Right forelimb (tissue), 1 donor: ENCODE data around the gene INF2.
A peak's percentile ranks its signal among the peaks of the same experiment; 100 is the strongest.

Experiments used
- DNase-seq: peaks from one replicate; pipeline ENCODE4 v3.0.0-alpha.2; 2018

The INF2 gene

DNA sequence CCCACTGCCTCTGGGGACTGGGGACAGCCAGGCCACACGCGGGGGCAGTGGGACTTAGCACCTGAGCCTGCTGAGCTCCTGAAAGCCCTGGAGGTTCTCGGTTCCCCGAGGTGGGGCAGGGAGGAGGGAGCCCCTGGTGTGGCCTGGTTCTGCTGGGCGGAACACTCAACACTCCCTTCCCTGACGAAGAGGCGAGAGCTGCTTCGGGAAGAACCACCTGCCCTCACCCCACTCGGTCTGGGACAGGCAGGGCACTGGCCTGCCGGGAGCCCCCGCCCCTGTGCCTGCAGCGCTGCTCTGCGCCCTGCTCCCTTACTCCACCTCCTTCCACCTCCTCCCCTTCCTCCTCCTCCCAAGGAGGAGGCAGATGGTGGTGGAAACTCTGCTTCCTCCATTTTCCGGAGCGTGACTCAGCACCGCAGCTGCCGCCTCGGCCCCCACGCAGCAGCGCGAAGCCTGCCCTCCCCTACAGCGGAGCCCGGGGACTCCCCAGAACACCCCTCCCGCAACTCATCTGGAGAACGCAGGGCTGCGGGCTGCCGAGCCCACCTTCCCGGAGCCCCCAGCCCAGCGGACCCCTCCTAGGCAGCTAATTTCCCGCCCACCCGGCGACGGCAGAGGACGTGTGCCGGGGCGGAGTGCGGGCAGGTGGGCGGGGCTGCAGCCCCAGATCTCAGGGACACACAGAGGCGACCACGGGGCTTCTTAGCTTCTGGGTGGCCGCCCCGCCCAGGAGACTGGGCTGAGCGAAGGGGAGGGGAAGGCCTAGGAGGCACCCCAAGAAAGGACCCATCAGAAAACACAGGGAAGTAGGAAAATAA is 11.7 kb upstream of the INF2 start:
- DNase-seq: peak; percentile 88

DNA sequence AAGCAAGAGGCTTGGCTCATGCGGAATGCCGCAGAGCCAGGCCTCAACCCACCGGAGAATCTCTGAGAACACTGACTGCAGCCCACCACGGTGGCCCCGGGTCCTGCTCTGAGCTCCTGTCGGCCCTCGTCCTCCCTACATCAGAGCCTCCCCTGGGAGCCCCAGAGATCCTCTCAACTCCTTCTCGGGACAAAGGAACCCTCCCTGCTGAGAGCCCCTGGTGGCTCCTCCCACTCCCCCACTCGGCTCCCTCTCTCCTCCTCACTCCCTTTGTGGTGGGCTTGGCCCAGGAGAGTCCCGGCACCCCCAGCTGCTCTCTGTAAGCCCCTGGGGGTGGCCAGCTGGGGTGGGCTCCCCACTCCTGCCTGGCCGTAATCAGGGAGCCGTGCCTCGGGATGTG is 11.1 kb upstream of the INF2 start:
- no peak for DNase-seq

DNA sequence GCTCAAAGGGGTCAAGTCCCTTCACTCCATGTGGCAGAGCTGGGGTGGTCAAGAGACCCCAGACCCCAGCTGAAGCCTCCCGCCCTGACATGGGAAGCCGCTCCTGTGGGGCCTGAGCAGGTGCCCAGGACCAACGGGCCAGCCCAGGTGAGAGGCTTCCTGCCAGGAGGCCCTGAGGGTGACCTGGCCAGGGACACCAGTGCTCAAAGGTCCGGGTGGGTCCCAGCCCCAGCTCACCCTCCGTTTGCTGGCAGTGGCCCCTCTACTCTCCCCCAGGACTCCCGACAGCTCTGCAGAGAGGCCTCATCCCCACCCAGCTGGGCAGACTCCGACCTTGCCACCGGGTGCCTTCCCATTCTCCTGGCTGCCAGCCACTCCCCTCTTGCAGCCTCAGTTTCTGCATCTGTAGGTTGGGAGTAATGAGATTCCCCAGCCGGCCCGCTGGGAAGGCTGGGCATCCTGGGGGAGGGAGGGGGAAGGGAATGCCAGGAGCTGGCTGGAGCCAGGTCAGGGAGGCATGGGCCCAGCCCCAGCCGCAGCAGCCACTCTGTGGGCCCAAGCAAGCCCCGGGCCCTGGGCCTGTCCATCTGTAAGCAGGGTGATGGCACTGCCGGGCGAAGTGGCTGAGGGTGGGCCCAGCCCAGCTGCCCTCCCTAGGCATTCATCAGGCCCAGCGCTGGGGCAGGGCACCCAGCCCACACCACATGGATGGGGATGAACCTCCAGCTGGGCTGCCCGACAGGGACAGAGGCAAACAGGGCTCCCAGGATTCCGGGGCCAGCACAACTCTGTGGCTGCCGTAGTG is 10.3 kb upstream of the INF2 start:
- DNase-seq: no peak

DNA sequence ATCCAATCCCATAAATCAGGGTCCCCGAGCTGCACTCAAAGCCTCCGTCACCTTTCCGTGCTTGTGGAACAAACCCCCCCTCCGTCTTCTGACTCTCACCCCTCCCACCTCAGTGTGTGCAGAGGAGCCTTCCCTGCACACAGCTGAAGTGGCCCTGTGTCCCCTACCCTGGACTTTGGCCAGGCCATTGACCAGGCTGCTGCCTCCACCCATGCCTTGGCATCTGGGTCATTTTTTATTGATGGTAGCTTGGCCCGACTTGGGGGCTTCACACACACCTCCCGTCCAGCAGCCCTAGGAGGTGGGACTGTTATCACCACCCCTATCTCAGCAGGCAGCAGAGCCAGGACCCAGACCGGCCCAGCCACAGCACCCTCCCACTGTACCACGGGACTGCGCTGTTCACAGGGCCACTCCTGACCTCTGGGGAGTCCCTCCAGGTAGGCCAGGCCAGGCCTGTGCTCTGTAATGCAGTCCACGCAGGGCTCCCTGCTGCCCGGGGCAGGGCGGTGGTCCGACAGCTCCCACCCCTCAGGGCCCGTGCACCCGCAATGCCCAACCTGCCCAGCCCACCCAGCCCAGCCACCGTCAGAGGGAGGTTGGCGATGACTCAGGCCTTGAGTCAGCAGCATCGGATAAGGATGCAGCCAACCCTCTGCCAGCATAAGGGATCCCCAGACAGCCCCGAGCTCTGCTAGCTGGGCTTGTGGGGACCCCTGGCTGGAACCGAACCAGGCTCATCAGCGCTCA is 9.2 kb upstream of the INF2 start:
- DNase-seq: no peak

DNA sequence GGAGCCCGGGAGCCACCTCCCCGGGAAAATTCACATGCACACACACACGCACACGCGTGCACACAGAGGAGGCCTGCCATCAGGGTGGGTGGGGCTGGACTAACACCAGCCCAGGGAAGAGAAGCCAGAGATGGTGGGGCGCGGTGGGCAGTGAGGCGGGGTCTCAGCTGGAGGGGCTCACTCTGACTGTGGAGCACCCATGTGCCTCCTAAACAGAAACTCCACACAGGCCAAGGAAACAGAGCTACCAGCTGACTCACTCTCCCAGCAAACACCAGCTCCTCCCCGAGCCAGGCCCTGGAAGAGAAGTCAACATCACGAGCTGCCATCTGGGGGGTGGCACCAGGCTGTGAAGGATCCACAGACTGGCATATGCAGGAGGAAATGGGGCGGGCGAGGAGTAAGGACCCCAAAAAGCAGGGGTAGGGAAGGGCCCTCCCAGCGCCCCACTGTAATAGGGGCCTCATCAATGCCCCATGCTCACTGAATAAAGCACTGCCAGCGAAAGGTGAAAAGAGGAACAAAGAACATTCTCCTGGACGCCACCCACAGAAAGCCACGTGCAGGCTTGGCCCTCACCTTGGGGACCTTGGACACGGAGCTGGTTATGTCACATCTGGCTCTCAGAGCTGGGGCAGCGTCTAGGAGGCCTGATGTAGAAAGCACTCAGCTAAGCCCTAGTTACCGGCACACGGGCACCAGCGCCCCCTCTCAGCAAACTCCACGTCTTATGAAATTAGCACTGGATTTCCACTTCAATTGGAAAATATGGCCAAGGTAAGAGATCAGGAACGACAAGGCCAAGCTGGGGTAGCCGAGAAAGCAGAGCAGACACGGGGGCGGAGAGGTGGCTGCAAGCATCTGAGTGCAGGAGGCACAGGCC is 8.4 kb upstream of the INF2 start:
- DNase-seq: no peak

DNA sequence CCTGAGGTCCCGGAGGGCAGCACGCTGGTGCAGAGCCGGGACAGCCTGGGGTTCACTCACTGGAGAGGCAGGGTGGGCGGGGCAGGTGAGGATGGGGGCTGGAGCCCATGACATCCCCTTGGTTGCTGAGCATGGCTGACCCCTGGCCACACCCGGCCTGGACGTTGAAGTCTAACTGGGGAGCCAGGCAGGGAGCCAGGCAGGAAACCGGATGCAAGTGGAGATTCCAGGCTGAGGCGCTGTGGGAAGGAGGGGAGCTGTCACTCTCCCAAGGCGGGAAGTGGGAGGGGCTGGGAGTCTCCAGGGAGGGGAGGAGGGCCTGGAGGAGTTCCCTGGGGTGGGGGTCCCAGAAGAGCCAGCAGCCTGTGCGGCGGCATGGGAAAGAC is 7.7 kb upstream of the INF2 start:
- DNase-seq: peak; percentile 87

DNA sequence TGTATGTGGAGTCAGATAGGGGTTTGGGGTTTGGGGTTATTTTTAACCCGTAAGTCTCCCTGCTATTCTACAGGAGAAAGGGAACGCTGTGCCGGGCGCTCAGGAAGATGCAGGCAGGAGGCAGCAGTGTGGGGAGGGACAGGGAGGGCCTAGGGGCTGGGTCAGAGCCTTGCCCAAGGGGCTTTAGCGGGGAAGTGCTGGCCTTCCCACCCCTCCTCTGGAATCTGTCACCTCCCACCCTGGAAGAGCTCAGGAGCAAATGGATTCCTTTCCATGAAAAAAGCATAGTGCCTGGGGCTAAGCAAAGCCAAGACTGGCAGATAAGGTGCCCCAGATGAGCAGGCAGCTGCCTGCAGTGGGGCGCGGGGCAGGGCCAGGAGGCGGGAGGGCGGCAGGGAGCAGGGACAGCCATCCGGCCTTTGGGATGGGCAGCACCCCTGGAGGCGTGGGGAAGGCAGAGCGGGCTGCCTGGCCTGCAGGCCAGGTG is 7.3 kb upstream of the INF2 start:
- DNase-seq: no peak

DNA sequence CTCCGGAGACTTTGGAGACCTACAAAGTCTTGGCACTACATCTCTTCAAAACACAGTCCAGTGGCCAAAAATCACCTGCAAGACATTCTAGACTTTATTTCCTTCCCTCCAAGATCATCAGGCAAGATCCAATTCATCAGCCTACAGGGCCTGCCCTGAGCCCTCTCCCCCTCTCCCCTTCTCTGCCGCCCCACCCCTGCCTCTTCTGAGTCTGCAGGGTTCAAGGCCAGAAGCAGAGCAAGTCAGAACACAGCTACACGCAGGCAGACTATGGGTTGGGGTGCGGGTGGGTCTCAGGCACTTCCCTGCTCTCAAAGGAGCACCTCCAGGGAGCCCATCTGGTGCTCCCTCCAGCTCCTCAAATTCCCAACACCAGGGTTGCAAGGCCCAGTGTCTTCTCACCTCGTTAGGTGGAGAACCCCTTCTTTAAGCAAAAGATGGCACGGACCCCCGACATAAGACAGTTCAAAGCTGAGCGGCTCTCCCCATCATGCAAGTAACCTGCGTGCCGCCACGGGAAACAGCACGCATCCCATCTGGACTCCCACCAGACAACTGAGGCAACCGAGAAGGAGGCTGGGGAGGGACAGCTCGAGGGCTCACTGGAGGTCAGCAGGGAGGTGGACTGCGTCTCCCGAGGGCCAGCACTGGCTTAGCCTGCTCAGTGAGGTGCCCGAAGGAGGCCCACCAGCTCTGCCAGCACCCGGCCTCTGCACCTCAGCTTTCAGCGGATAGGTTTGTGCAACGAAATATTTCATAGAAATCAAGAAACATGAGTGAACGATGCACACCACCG is 5.6 kb upstream of the INF2 start:
- DNase-seq: no peak

DNA sequence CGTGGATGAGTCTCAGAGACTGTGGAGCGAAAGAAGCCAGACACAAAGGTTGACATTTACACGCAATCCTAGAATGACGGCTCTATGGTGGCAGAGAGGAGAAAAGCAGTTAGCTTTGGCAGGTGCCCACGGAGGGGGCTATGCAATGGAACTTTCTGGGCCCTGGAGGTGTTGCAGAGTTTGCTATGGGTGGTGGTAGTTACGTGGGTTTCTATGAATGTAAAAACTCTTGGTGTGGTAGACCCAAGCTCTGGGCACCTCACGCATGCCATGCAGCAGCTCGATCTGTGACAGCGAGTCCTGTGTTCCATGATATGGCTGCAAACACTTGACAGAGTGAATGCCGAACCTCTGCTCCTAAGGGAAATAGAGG is 5.0 kb upstream of the INF2 start:
- no peak for DNase-seq

DNA sequence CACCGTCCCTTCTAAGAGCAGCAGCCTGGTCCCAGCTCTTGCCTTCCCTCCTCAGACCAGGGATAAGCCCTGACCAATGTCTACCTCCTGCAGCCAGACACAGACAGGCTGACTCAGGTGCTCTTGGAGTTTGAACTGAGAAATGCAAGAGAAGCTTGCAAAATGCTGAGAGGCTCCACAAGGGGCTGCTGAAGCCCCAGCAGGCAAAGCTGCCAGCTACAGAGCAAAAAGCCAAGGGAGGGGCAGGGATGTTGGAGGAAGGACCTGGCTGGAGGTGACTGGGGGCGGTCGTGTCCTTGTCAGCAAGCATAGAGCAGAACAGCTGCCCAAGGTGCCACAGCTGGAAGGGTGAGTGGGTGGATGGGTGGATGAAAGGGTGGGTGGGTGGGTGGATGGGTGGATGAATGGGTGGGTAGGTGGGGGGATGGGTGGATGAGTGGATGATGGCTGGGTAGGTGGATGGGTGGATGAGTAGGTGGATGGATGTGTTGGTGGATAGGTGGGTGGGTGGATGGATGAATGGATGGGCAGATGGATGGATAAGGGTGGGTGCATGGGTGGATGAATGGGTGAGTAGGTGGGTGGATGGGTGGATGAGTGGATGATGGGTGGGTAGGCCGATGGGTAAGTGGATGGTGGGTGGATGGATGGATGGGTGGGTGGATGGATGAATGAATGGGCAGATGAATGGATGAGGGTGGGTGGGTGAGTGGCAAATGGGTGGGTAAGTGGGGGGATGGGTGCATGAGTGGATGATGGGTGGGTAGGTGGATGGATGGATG is 4.0 kb upstream of the INF2 start:
- no peak for DNase-seq

DNA sequence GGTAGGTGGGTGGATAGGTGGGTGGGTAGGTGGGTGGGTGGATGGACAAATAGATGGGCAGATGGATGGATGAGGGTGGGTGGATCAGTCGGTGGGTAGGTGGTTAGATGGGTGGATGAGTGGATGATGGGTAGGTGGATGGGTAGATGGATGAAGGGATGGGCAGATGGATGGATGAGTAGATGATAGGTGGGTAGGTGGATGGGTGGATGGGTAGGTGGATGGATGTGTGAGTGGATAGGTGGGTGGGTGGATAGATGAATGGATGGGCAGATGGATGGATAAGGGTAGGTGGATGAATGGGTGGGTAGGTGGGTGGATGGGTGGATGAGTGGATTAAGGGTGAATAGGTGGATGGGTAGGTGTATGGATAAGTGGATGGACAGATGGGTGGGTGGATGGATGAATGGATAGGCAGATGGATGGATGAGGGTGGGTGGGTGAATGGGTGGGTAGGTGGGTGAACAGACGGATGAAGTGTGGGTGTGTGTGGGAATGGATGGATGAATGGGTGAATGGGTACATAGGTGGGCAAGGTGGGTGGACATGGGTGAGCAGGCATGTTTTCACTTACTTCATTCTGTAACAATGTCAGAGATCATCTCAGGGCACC is 3.3 kb upstream of the INF2 start:
- no peak for DNase-seq

DNA sequence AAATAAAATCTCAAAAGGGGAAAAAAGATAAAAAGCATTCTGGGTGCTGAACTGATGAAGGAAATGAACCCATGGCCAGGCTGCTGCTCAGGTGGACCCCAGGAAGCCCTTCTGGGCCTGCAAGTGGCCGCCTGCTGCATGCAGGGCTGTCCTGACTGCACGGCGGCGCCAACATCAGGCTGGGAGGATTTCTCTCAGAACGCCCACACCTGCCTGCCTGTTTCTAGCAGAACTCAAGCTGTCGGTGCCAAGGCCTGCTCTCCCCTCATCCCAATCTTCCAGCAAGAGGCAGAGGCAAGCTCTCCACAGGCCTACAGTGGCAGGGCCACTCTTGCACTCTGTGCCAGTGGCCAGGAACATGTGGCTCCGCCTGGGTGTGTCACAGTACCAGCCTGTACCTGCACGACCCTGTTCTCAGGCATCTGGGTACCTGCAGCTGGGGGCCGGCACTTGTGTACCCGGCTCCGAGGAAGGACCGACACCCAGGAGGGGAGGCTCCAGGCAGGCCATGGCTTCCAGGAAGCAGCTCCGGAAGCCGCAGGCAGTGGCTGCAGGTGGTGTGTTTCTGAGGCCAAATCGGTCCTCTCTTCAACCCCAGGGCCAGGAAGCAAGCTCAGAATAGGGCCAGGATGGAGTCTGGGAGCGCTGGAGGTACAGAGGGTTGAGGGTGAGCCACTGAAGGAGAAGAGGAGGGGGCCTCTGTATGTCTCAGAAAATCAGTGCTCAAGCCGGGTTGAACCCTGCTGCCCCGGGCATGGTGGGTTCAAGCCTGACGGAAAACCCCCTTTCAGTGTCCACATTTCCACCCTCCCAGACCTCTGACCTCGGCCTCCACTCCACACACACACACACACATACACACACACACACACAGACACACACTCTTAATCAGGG is 2.5 kb upstream of the INF2 start:
- no peak for DNase-seq

DNA sequence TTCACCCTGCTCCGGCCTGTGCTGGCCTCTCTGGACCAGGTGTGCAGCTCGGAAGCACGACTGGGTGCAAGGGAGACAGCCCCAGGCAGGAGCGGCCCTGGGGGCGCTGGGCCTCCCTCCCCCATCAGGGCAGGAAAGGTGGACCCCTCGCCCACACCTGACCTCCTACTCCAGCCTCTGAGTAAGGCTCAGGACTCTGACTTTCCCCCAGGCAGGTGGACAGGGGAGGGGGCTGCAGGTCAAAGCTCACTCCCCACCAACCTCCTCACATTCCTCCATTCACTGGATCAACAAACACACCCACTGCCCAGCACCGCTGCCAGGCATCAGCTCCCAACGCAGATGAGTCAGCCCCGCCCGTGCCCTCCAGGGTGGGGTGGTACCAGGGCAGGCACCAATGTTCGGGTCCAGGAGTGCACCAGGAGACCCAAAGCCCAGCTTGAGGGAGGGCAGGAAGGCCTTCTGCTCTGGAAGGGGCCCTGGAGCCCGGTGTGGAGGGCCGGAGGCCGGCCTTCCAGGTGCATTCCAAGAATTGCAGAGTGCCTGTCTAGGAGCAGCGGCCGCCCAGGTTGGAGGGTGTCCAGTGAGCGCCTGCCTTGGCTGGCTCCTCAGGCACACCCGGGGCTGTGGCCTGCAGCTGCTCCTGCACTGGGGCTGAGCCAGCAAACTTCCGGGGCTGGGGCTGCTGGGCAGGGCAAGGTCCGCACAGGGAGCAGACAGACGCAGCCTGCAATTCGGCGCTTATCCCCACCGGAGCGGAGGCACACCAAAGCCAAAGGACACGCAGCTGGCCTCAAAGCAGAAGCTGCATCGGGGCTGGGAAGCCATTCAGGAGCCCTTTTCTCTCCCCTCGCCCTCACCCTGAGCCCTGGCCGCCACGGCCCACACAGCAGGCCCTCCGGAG is 1.6 kb upstream of the INF2 start:
- peak; percentile 82 for DNase-seq

DNA sequence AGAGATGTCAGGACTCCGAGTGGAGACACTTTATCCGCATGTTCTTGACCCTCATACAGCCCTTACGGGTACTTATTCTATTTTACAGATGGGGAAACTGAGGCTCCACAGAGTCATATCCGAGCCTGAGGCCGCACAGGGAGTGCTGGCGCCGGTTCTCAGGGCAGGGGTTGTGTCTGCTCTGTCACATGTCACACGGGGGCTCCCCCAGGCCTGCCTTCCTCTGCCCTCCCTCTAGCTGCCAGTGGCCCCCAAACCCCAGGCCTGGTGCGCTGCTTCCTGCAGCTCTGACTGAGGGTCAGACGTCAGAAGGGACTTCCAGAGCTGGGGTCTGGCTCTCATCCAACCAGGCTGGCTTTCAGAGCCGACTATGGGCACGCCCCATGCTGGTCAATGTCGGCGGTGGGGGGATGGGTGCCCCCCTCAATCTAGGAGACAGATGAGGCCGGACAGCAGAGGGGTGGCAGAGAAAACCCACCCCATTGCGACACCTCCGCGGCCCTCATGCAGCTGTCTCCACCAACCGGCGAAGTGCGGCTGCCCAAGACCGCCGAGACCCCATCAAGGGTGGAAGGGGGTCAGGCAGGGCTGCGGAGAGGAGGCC is 811 bp upstream of the INF2 start:
- no peak for DNase-seq

DNA sequence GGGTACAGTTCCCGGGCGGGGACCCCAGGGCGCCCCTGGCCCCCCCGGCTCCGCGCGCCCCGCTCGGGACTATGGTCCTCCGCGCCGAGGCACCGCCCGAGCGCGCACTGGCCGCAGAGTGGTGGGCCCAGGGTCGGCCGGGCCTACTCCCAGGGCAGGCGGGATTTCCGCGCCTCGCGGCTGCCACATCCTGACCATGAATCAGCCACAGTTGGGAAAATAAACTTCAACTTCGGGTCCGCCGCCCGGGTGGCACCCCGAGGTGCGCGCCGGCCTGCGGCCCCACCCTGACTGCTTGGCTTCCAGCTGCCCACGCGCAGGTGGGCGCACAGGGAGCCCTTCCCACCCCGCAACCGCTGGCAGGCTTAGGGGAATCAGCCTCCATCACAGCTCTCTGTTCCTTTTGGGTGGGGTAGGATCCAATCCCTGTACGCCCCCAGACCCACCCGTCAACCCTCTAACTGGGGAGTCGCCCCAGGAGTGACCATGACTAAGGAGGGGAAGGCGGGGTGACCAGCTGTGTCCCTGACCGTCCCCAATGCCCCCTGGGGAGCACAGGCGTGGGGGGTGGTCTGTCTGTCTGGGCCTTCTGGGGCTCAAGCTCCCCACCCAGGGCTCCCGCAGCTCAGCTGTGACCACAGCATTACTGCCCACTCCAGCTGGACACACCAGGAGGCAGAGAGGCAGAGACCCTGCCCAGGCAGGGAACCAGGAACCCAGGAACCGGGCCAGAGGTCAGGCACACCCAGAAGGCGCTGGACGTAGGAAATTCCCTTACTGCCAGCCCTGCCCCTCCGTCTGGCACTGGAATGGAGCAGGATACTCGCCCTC is 678 bp downstream of the INF2 start:
- DNase-seq: no peak

DNA sequence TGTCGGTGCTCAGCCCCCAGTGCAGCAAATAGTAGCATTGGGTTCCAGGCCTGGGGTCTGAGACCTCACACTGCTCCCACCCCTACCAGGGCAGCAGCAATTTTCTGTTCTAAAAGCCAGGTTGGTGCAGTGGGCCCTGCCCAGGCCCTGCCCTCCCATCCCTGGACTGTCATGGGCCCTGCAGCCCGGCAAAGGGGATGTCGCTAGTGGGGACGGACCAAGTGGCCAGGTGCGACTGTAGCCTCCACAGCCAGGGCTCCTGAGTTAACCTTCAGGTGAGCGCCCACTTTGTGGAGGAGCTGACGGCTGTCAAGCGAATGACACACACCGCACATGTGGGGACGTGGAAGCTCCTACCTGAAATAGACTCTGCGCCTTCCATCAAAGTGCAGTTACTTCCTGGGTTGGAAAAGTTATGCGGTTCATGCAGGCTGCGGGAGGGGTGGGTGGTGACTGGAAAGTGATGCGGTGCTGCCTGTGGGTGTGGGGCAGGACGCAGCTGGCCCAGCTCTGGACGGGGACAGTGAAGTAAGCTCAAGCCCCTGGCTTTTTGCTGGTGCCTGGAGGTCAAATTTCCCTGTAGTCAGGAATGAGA is 1.5 kb downstream of the INF2 start:
- no peak for DNase-seq
